Inflammatory macrophage treated with lipopolysaccharide for 1 hour (primary cell): ENCODE data around the gene PPP1R7.
"Not testable (repeated sequence)": the region's sequence is repeated elsewhere in the genome, so short reads cannot be mapped to it uniquely, and the experiment has no call there.

ENCODE experiments used
- DNase-seq, 2 donors: peaks; one replicate each; pipeline ENCODE4 v3.0.0-alpha.2; 2020 to 2022

The PPP1R7 gene

DNA sequence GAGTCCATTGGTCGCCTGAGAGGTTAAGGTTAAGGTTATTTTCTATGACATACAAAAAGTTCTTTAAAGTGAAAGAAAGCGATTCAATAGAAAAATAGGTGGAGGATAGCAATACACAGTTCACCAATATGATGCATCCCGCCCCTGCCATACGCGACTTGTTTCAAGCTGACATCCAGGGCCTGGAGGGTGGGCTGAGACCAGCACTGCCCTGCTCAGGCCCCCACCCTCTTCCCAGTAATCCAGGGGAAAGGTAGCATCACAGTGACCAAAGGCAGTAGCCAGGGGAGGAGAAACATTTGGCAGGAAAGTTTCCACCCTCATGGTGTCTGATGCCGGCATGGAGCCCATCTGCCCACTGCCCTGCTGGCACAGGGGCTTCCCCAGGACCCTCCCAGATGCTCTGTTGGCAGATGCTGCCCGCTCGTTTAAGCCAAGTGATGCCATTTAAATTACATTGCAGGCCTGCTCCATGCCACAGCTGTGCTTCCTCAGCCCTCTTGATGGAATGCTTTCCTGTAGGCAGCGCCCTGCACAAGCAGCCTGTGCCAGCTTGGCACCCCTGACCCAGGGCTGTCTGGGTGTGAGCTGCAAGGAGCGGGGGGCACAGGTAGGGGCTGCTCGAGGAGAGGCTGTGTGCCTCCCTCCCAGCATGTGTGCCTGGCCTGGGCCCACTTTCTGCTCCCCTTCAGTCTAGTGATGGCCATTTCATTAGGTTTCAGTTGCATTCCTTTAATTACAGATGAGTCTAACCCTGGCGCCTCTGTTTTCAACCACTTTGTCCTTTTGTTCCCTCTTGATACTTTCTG lies 27.5 kb downstream of the PPP1R7 start:
- no peak for DNase-seq

GRCh38 chr2:241178961-241179360 lies 28.7 kb downstream of the PPP1R7 start:
- no peak for DNase-seq

DNA sequence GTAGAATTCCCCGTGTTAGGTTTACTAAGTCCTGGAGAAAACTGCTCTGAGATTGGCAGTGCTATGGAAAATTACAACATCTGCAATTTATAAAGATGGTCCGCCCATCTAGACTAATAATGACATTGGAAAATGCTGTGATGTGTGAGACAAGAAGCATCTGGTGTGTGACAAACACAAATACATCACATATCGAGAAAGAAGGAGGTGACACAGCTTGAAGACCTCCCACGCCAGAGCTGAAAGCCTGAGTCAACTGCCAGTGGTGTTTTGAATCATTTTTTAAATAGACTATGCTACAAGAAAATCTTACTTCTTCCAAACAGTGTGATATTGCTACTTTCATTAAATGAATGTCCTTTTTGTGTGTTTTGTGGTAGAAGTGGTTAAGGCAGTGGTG lies 29.6 kb downstream of the PPP1R7 start:
- no peak for DNase-seq

DNA sequence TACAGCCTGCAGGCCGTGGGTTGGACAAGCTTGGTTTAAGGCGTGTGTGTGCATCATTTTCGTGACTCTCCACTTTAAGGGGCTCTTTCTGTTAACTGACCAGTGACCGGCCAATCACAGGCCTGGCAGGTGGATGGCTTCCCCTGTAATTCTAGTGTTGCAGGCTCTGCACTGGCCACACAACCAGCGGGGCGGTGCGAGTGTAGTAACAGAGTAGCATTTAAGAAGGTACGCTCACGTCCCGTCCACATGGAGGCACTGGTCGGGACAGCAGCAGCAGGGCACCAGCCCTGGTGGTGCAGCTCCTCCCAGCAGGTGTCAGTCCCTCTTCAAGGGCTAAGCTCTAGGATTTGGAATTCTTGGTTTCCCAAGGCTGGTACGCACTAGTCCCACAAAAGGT lies 30.2 kb downstream of the PPP1R7 start:
- no peak for DNase-seq

- no peak for DNase-seq
Observed at GRCh38 chr2:241182126-241182525, 31.9 kb downstream of the PPP1R7 start.

DNA sequence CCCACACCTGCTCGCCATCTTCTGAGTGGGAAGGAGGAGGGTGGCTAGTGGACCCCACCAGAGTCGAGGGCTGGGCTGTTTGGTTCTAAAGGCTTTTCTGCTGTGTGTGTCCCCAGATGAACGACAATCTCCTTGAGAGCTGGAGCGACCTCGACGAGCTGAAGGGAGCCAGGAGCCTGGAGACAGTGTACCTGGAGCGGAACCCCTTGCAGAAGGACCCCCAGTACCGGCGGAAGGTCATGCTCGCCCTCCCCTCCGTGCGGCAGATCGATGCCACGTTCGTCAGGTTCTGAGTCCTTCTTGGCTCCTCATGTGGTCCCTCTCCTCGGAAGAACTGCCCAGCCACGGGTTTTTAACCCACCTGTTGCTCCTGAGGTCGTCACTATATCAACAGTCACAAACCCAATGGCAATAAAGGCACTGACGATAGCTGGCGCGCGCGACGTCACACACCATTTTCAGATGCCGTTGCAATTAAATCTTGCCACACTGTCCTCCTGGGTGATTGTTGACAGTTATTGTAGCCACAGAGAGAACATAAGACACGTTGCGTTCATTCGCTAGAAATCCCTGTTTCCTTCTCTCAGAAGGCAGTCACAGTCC lies 32.4 kb downstream of the PPP1R7 start:
- no peak for DNase-seq

GRCh38 chr2:241183221-241183620 lies 33.0 kb downstream of the PPP1R7 start:
- no peak for DNase-seq

GRCh38 chr2:241184901-241185300 lies 34.6 kb downstream of the PPP1R7 start:
- no peak for DNase-seq

DNA sequence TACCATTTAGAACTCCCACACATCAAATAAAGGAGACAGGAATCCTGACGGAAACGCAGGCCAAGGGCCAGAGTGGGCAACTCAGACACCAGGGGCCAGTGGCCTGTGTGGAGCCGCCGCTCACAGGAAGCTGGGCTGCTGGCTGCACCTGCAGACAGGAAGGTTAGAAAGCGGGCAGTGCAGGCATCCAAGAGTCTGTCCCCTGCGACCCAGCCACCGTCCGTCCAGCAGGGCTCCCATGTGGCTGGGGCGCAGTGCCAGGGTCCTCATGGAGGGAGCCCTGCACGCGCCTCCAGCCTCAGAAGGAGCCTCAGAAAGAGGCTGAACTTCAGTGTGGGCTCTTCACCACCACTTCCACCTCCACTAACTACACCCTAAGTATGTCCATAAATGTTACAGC lies 35.7 kb downstream of the PPP1R7 start:
- no peak for DNase-seq

- no peak for DNase-seq
Observed at GRCh38 chr2:241187101-241187917, 37.0 kb downstream of the PPP1R7 start.

- no peak for DNase-seq
Observed at GRCh38 chr2:241187918-241188234, 37.6 kb downstream of the PPP1R7 start.

DNA sequence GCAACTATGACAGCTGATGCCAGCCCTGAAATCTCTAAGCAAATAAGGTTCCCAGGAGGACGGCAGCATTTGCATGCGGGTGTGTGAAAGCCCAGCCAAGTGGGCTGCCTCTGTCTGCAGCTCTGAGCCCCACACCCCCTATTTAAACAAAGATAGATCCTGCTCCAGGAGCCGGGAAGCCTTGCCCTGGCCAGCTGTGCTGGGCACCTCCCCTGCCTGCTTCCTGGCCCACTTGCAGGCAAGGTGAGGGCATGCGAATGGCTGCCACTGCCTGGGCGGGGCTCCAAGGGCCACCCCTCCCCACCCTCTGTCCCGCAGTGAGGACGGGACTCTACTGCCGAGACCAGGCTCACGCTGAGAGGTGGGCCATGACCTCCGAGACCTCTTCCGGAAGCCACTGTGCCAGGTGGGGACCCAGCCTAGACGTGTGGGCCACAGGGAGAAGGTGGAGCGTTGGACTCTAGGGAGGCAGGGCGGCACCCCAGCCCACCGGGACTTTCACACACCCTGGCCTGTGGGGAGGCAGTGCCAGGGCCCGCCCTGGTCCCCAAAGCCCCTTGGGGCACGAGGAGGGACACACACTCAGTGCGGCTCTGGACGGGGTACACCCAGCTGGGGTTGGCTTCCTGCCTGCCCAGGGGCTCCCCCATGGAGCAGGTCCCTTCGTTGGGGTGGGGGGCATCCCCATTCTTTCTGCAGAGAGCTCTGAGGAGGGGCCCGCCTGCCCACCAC lies 38.3 kb downstream of the PPP1R7 start, which contains the start of gene ANO7:
TSS of gene ANO7 (plus strand) at position 317 of the 732 bp plus-strand sequence. CDS start 1,387 bp downstream, outside the sequence.
- no peak for DNase-seq

- DNase-seq: no peak
Observed at GRCh38 chr2:241189093-241189855, 39.0 kb downstream of the PPP1R7 start.

GRCh38 chr2:241189856-241190201 lies 39.6 kb downstream of the PPP1R7 start:
- DNase-seq: no peak

GRCh38 chr2:241190291-241190981 lies 40.2 kb downstream of the PPP1R7 start:
- DNase-seq: no peak

DNA sequence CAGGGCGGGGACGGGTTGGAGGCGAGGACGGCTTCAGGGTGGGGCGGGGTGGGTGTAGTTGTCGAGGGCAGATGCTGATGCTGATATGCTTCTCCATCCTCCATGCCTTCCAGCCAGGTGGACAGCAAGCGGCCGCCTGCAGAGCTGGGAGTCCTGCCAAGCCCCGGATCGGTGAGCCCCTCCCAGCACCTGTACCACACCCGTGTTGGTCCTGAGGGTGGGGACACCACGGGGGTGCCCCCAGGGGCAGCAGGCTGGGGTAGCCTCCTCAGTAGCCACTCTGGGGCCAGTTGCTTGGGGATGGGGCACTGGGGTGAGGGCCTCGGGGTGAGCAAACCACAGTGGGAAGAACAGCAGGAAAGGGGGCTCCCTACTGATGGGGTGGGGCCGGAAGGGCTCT lies 40.8 kb downstream of the PPP1R7 start:
- DNase-seq: no peak

GRCh38 chr2:241193271-241193670 lies 43.0 kb downstream of the PPP1R7 start:
- no peak for DNase-seq

DNA sequence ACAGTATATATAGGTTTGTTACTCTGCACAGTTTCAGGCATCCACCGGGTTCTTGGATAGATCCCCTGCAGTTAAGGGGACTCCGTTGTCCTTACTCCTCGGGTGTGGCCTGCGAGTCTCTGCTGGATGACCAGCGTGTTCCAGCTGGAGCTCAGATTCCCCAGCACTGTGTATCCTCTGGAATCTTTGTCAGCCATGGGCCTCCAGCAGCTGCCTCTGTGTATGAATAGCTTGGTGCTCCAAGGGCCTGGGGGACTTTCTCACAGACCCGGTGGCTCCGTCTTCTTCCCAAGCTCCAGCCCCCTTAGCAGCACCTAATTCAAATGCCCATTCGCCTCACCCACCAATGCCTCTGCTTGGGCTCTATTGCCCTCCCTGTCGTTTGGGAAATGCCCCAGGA lies 44.5 kb downstream of the PPP1R7 start:
- no peak for DNase-seq

DNA sequence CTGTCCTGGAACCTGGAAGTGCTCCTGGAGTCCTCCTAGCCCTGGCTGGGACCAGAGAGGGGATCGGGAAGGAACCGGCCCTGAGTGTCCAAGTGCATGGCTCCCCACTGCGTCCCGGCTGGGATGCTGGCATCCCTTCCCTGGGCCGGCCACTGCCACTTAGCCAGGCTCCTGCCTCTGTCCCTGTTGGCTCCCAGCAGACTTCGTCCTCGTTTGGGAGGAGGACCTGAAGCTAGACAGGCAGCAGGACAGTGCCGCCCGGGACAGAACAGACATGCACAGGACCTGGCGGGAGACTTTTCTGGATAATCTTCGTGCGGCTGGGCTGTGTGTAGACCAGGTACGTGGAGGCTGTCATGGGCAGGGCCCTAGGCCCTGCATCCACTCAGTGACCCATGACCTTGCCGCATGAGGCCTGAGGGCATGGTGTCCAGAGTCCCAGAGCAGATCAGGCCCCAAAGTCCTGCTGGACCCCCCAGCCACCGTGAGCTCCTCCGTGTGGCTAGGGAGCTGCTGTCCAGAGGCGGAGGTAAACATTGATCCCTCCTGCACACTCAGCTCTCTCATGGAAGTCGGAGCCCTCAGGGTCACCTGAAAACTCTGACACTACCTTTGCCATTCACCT lies 45.4 kb downstream of the PPP1R7 start:
- no peak for DNase-seq

DNA sequence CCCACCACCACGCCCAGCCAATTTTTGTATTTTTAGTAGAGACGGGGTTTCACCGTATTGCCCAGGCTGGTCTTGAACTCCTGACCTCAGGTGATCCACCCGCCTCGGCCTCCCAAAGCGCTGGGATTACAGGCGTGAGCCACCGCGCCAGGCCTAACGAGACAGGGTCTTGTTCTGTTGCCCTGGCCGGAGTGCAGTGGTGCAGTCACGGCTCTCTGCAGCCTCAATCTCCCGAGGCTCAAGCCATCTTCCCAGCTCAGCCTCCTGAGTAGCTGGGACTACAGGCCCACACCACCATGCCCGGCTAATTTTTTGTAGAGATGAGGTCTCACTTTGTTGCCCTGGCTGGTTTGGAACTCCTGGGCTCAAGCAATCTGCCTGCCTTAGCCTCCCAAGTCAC lies 47.0 kb downstream of the PPP1R7 start:
- DNase-seq: not testable (repeated sequence)

- DNase-seq: no peak
Observed at GRCh38 chr2:241197947-241198346, 47.7 kb downstream of the PPP1R7 start.
